ENCODE data around the gene VGLL4. TPM values are rescaled to one million over a fixed set of nuclear protein-coding genes. Genes with fewer than 3 reads are reported as not detected.

Gene VGLL4
- polyA plus RNA-seq, 3 donors: 8.5 to 13.2 (median 10.0) TPM

DNA sequence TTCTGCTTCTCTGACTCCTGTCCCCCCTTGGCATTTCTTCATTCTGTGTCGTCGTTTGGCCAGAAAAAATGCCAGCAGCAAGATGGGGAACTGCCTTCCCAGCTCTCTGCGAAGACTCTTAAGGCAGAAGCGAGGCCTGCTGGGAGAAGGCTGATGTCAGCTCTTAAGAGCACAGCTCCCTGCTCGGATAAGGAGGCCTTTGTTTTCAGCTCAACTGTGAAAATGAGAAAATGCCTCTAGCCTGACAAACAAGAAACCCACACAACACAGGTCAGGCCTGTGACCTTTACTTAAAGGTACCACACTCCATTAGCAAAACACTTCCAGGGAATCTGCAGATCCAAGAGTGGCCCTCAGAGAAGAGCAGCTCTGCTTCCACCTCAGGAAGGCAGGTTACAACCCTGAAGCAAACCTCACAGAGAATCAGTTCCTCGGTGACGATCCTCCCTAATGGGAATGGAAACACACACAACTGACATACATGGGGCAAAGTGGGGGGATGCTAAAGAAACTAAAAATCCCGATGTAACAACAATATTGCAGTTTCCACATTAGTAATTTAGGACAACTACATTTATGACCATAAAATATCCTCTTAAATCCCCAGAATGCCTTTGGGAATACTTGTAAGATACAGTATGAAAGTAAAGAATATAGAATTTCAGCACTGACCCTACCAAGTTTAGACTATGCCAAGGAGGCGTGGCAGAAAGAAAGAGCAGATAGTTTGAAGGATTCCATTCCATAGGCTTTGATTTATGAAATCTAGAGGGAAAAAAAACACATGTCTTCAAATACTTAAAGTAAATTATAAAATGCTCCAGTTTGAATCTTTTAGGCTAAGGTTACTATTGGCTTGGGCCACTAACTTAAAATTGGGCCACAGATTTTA, 52.1 kb downstream of the VGLL4 start:
- Mint-ChIP-seq H3K27me3 (ENCODE audit: low read depth in 3 of 3) (no peaks in the 10 kb centered on the region), H3K4me1 (peaks cover 18% of the 10 kb centered on the region), H3K9me3 (peaks cover 0 to 1% (median 0%) of the 10 kb centered on the region in 7 donors), H3K27ac (peak overlapping the region in 4 of 7 donors; percentile 12 to 63 (median 16)), H3K36me3 (peaks cover 30 to 38% of the 10 kb centered on the region in 2 donors), H3K4me3 (no peak overlapping the region)
- DNase-seq: no peak
- intact Hi-C loops (cut with micrococcal nuclease): no loop called here
- Histone ChIP-seq H3K9ac (ENCODE audit: insufficient read depth, low read length, poor library complexity, severe bottlenecking) (no peak overlapping the region), H3K4me3 (replicated peaks in 1 of 3; ENCODE audit: low read depth in 2 of 3, low read length in 3 of 3) (no peak overlapping the region), H3K4me1 (ENCODE audit: control insufficient read depth in 1 of 2, insufficient read depth in 2 of 2, low read length in 2 of 2) (no peaks in the 10 kb centered on the region), H4K20me1 (ENCODE audit: insufficient read depth, low read length) (peaks cover 77% of the 10 kb centered on the region), H3K36me3 (replicated peaks in 1 of 2; ENCODE audit: control insufficient read depth in 1 of 2, insufficient read depth in 2 of 2, low read length in 2 of 2) (peaks cover 6 to 52% of the 10 kb centered on the region in 2 donors), H3K79me2 (ENCODE audit: insufficient read depth, low read length) (peaks cover 68% of the 10 kb centered on the region), H2AFZ (ENCODE audit: insufficient read depth, low read depth, low read length, poor library complexity, severe bottlenecking) (no peak overlapping the region), H3K27ac (ENCODE audit: low read depth in 1 of 2, low read length in 2 of 2) (peak overlapping the region in 1 of 2 donors; percentile 22), H3K9me3 (replicated peaks in 1 of 2; ENCODE audit: control insufficient read depth in 1 of 2, insufficient read depth in 1 of 2, low read length in 2 of 2) (no peaks in the 10 kb centered on the region), H3K27me3 (ENCODE audit: control insufficient read depth in 2 of 2, insufficient read depth in 2 of 2, low read length in 2 of 2) (no peaks in the 10 kb centered on the region), H3K4me2 (replicated peaks; ENCODE audit: extremely low read depth, low read length, poor library complexity, severe bottlenecking) (no peak overlapping the region)
- TF ChIP-seq, protein P1, sequence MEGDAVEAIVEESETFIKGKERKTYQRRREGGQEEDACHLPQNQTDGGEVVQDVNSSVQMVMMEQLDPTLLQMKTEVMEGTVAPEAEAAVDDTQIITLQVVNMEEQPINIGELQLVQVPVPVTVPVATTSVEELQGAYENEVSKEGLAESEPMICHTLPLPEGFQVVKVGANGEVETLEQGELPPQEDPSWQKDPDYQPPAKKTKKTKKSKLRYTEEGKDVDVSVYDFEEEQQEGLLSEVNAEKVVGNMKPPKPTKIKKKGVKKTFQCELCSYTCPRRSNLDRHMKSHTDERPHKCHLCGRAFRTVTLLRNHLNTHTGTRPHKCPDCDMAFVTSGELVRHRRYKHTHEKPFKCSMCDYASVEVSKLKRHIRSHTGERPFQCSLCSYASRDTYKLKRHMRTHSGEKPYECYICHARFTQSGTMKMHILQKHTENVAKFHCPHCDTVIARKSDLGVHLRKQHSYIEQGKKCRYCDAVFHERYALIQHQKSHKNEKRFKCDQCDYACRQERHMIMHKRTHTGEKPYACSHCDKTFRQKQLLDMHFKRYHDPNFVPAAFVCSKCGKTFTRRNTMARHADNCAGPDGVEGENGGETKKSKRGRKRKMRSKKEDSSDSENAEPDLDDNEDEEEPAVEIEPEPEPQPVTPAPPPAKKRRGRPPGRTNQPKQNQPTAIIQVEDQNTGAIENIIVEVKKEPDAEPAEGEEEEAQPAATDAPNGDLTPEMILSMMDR (IDR thresholded peaks at IDR 0.05): no peak
- 38% methylated on average over 5 of the region's 9 CpGs for WGBS (ENCODE audit: insufficient coverage)

DNA sequence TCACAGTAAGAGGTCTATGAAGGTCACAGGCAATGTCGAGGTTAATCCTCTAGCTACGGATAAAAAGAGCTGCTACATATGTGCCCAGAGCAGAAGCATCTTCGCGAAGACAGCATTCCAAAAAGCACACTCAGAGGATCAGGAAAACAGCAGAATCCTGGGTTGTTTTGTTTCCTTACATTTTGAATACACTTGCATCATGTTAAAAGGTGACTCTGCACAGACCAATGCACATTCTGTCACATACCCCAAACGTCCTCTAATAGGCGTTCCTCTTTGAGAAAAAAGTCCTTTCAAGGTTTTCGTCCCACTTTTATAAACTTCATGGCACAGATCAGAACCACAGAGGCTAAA, 52.7 kb downstream of the VGLL4 start:
- Histone ChIP-seq H3K27me3 (ENCODE audit: control insufficient read depth in 2 of 2, insufficient read depth in 2 of 2, low read length in 2 of 2) (no peaks in the 10 kb centered on the region), H3K79me2 (ENCODE audit: insufficient read depth, low read length) (peaks cover 67% of the 10 kb centered on the region), H4K20me1 (ENCODE audit: insufficient read depth, low read length) (peaks cover 77% of the 10 kb centered on the region), H2AFZ (ENCODE audit: insufficient read depth, low read depth, low read length, poor library complexity, severe bottlenecking) (no peak overlapping the region), H3K4me1 (ENCODE audit: control insufficient read depth in 1 of 2, insufficient read depth in 2 of 2, low read length in 2 of 2) (no peaks in the 10 kb centered on the region), H3K27ac (ENCODE audit: low read depth in 1 of 2, low read length in 2 of 2) (peak overlapping the region in 1 of 2 donors; percentile 22), H3K36me3 (replicated peaks in 1 of 2; ENCODE audit: control insufficient read depth in 1 of 2, insufficient read depth in 2 of 2, low read length in 2 of 2) (peaks cover 6 to 52% of the 10 kb centered on the region in 2 donors), H3K4me2 (replicated peaks; ENCODE audit: extremely low read depth, low read length, poor library complexity, severe bottlenecking) (no peak overlapping the region), H3K9ac (ENCODE audit: insufficient read depth, low read length, poor library complexity, severe bottlenecking) (no peak overlapping the region), H3K4me3 (replicated peaks in 1 of 3; ENCODE audit: low read depth in 2 of 3, low read length in 3 of 3) (no peak overlapping the region), H3K9me3 (replicated peaks in 1 of 2; ENCODE audit: control insufficient read depth in 1 of 2, insufficient read depth in 1 of 2, low read length in 2 of 2) (no peaks in the 10 kb centered on the region)
- H3K36me3 Mint-ChIP-seq: peaks cover 28 to 37% of the 10 kb centered on the region in 2 donors
- H3K9me3 Mint-ChIP-seq: peaks cover 0 to 1% (median 0%) of the 10 kb centered on the region in 7 donors
- no peak overlapping the region for H3K4me3 Mint-ChIP-seq
- peaks cover 18% of the 10 kb centered on the region for H3K4me1 Mint-ChIP-seq
- H3K27me3 Mint-ChIP-seq (ENCODE audit: low read depth in 3 of 3): no peaks in the 10 kb centered on the region
- intact Hi-C loops (cut with micrococcal nuclease): no loop called here
- TF ChIP-seq, protein P1 (IDR thresholded peaks at IDR 0.05): no peak
- no peak for DNase-seq
- 87% methylated on average over 6 of the region's 7 CpGs for WGBS (ENCODE audit: insufficient coverage)
- peak overlapping the region in 2 of 7 donors; percentile 18 to 63 for H3K27ac Mint-ChIP-seq
